KMS-11 (cell line): ENCODE results near the gene SHROOM3.

Experiments
- H2AFZ ChIP-seq: fragments of 200-600 bp; sonication (generic); 2 replicates; pipeline ENCODE4 v1.6.1; 2016; ENCODE audit warnings: antibody characterized with exemption, mixed run types, low read depth
- H3K27ac ChIP-seq: fragments of 200-600 bp; sonication (generic); 2 replicates; pipeline ENCODE4 v1.6.1; 2016; ENCODE audit warnings: mild to moderate bottlenecking, mixed run types
- H3K27me3 ChIP-seq: fragments of 200-600 bp; sonication (generic); 2 replicates; pipeline ENCODE4 v1.6.1; 2017; ENCODE audit warnings: mild to moderate bottlenecking, low read depth, mixed run types, moderate library complexity; ENCODE audit not compliant: insufficient read depth
- H3K36me3 ChIP-seq: fragments of 200-600 bp; sonication (generic); 2 replicates; pipeline ENCODE4 v1.6.1; 2017; ENCODE audit warnings: mild to moderate bottlenecking, mixed run types; ENCODE audit not compliant: insufficient read depth
- H3K4me1 ChIP-seq: fragments of 200-600 bp; sonication (generic); 2 replicates; pipeline ENCODE4 v1.6.1; 2016; ENCODE audit warnings: mild to moderate bottlenecking, low read depth, mixed run types; ENCODE audit not compliant: poor library complexity, severe bottlenecking
- H3K4me2 ChIP-seq: fragments of 200-600 bp; sonication (generic); 2 replicates; pipeline ENCODE4 v1.7.0; 2016; ENCODE audit warnings: mild to moderate bottlenecking, mixed run types
- H3K4me3 ChIP-seq: fragments of 200-600 bp; sonication (generic); IDR thresholded peaks from 2 replicates; pipeline ENCODE4 v1.6.1; 2017; ENCODE audit warnings: low read depth, low read length, mixed read lengths; ENCODE audit not compliant: insufficient read depth
- H3K79me2 ChIP-seq: fragments of 200-600 bp; sonication (generic); 2 replicates; pipeline ENCODE4 v1.6.1; 2016; ENCODE audit warnings: low read depth, mixed run types; ENCODE audit not compliant: insufficient read depth
- H3K9ac ChIP-seq: fragments of 200-600 bp; sonication (generic); 2 replicates; pipeline ENCODE4 v1.6.1; 2016; ENCODE audit warnings: mild to moderate bottlenecking, mixed run types
- H4K20me1 ChIP-seq: fragments of 200-600 bp; sonication (generic); 2 replicates; pipeline ENCODE4 v1.6.1; 2016; ENCODE audit warnings: mild to moderate bottlenecking, mixed run types; ENCODE audit not compliant: insufficient read depth
- CTCF ChIP-seq: fragments of 200-600 bp; sonication (generic); conservative IDR thresholded peaks from 2 replicates; pipeline ENCODE4 v1.6.1; 2017; ENCODE audit warnings: low read depth, mild to moderate bottlenecking, antibody characterized with exemption, low read length, moderate library complexity, mixed read lengths

The SHROOM3 gene

DNA sequence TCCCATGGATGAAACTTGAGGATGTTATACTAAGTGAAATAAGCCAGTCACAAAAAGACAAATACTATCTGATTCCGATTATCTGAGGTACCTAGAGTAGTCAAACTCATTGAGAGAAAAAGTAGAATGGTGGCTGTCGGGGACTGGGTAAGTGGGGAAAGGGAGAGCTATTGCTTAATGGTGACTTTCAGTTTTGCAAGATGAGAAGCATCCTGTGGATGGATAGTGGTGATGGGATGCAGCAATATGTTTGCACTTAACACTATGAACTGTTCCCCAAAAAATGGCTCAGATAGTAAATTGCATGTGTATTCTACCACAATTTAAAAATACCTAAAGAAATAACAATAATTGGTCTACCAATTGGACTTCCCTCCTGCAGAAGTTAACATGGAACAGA, 181.5 kb downstream of the SHROOM3 start:
- Histone ChIP-seq H3K27ac (no peak overlapping the region), H3K4me3 (no peak overlapping the region), H4K20me1 (no peaks in the 10 kb centered on the region), H2AFZ (no peak overlapping the region), H3K36me3 (no peaks in the 10 kb centered on the region), H3K79me2 (no peaks in the 10 kb centered on the region), H3K27me3 (no peaks in the 10 kb centered on the region), H3K9ac (no peak overlapping the region), H3K4me2 (no peak overlapping the region), H3K4me1 (peaks cover 18% of the 10 kb centered on the region)
- no peak for TF ChIP-seq CTCF

GRCh38 chr4:76620723-76621468, 185.9 kb downstream of the SHROOM3 start:
- H2AFZ ChIP-seq, result peak overlapping the region; percentile 4; the same call in 1 of the 2 replicates

GRCh38 chr4:76622126-76622525, 187.1 kb downstream of the SHROOM3 start:
- Histone ChIP-seq H4K20me1 (no peaks in the 10 kb centered on the region), H3K4me2 (0 out of 2 replicates have a peak overlapping the region, but pooled peaks have one; percentile 31), H3K4me1 (peaks cover 25% of the 10 kb centered on the region), H3K79me2 (no peaks in the 10 kb centered on the region), H3K4me3 (no peak overlapping the region), H3K27me3 (no peaks in the 10 kb centered on the region), H2AFZ (no peak overlapping the region), H3K27ac (no peak overlapping the region), H3K9ac (no peak overlapping the region), H3K36me3 (no peaks in the 10 kb centered on the region)
- TF ChIP-seq CTCF, result no peak

More at GRCh38 chr4:76620723-76621468, 185.9 kb downstream of the SHROOM3 start:
- H3K9ac ChIP-seq, result no peak overlapping the region
- no peaks in the 10 kb centered on the region for H3K36me3 ChIP-seq
- peak overlapping the region; percentile 31 for H3K4me2 ChIP-seq
- H4K20me1 ChIP-seq, result no peaks in the 10 kb centered on the region
- no peak for TF ChIP-seq CTCF
- H3K27ac ChIP-seq, result peak overlapping the region; percentile 22; the same call in 1 of the 2 replicates
- no peaks in the 10 kb centered on the region for H3K27me3 ChIP-seq
- H3K4me3 ChIP-seq, result no peak overlapping the region
- no peaks in the 10 kb centered on the region for H3K79me2 ChIP-seq
- peaks cover 25% of the 10 kb centered on the region for H3K4me1 ChIP-seq

DNA sequence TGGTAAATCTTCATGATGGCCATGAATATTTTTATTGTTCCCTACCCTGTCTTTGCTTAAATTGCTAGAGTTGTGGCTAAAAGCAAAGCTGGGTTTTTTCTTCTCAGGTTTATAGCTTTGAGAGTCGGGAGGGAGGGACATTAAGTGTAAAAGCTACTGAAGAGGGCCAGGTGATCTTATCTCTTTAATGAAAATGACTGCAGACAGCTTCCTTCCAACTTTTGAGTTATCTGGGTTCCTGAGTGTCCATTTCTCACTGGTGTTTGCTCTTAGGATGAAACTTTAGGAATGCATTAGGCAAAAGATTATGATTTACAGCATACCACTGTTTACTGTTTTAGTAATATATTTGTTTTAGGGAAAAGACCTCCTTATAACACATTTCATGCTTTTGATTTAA, 187.7 kb downstream of the SHROOM3 start:
- no peaks in the 10 kb centered on the region for H3K36me3 ChIP-seq
- H3K4me2 ChIP-seq, result no peak overlapping the region
- no peaks in the 10 kb centered on the region for H3K27me3 ChIP-seq
- H2AFZ ChIP-seq, result no peak overlapping the region
- H3K4me3 ChIP-seq, result no peak overlapping the region
- no peaks in the 10 kb centered on the region for H4K20me1 ChIP-seq
- H3K79me2 ChIP-seq, result no peaks in the 10 kb centered on the region
- H3K27ac ChIP-seq, result no peak overlapping the region
- H3K4me1 ChIP-seq, result peaks cover 25% of the 10 kb centered on the region
- H3K9ac ChIP-seq, result no peak overlapping the region
- no peak for TF ChIP-seq CTCF
